Heart left ventricle (tissue), 16 donors: Measurements from ENCODE around the gene PRIMA1. TPM values are rescaled to one million over a fixed set of nuclear protein-coding genes. Genes with fewer than 3 reads are reported as not detected.

Source experiments
- ATAC-seq, 4 donors: fragments of 200-7000 bp; cut with Tn5 transposase; one replicate each; pipeline ENCODE4 v1.9.1; 2020 to 2022; ENCODE audit warnings: moderate library complexity in 4 of 4, mild to moderate bottlenecking in 3 of 4, moderate number of reproducible peaks in 1 of 4
- DNase-seq, 5 donors: peaks; one replicate each; pipeline ENCODE4 v3.0.0-alpha.2; 2020
- H3K27ac ChIP-seq, 12 donors: fragments of 200-600 bp; sonication (generic) in 4 of 12; one replicate each; pipeline versions ENCODE4 v1.5.0 to v1.8.0; 2016 to 2022; ENCODE audit warnings: mild to moderate bottlenecking in 2 of 12
- H3K27me3 ChIP-seq, 9 donors: fragments of 200-600 bp; sonication (generic) in 2 of 9; one replicate each; pipeline versions ENCODE4 v1.5.1 to v1.8.0; 2016 to 2022; ENCODE audit warnings: mild to moderate bottlenecking in 3 of 9
- H3K36me3 ChIP-seq, 9 donors: fragments of 200-600 bp; sonication (generic) in 2 of 9; one replicate each; pipeline versions ENCODE4 v1.5.0 to v1.8.0; 2018 to 2022; ENCODE audit warnings: mild to moderate bottlenecking in 2 of 9
- H3K4me1 ChIP-seq, 12 donors: fragments of 200-600 bp; sonication (generic) in 4 of 12; one replicate each; pipeline versions ENCODE4 v1.5.0 to v1.8.0; 2016 to 2022; ENCODE audit warnings: mild to moderate bottlenecking in 3 of 12
- H3K4me3 ChIP-seq, 12 donors: fragments of 200-600 bp; sonication (generic) in 4 of 12; one replicate each; pipeline versions ENCODE4 v1.5.0 to v1.8.0; 2017 to 2022; ENCODE audit warnings: mild to moderate bottlenecking in 9 of 12, moderate library complexity in 4 of 12
- H3K9me3 ChIP-seq, 12 donors: fragments of 200-600 bp; sonication (generic) in 4 of 12; one replicate each; pipeline versions ENCODE4 v1.5.0 to v1.8.0; 2016 to 2022; ENCODE audit warnings: mild to moderate bottlenecking in 1 of 12
- CTCF ChIP-seq, 12 donors: fragments of 200-600 bp; sonication (generic) in 4 of 12; IDR thresholded peaks; one replicate each; pipeline versions ENCODE4 v1.5.0 to v1.8.0; 2018 to 2022; ENCODE audit warnings: antibody characterized with exemption in 12 of 12, mild to moderate bottlenecking in 5 of 12
- POLR2A ChIP-seq, 2 donors: fragments of 450-650 bp; IDR thresholded peaks; one replicate each; pipeline ENCODE4 v1.6.1; 2017; ENCODE audit warnings: antibody characterized with exemption in 2 of 2, mild to moderate bottlenecking in 2 of 2, moderate library complexity in 2 of 2
- WGBS, 4 donors: extraction: QIAGEN DNeasy Blood & Tissue Kit in 2 of 4; methylation state at CpG; one replicate each; pipeline versions ENCODE4 v1.1.5 to v1.1.7; 2013 to 2018; 5-methylcytosine and 5-hydroxymethylcytosine counted together
- intact Hi-C, 10 donors: fragments of 100-400 bp; cut with DNase I; formaldehyde crosslinking; loops; one replicate each; pipeline versions ENCODE4 v1.11.1 to v1.14.2; 2022
- polyA plus RNA-seq, 2 donors: library from polyadenylated mRNA; stranded (reverse); fragments of 200-250 nt; gene quantifications; one replicate each; pipeline ENCODE4 v1.2.3, GENCODE V29; 2013
- total RNA-seq, 9 donors: library from RNA; depleted of rRNA in 2 of 9; stranded (reverse); fragments of >200 nt in 2 of 9; fragmentation: NEBNext Ultra II Directional in 3 of 9; extraction: Animal tissue kit (Norgen Biotek cat#: 25700) in 3 of 9; gene quantifications; one replicate each; pipeline versions ENCODE4 v1.1.0 to v1.2.4, GENCODE V29; 2016 to 2023
- donor health status: ischemic (EF 13 %, LVEDD 7.1; RV severe dilation, severe dysfunction).
- donor health status: healthy with polysubstance abuse.
- donor health status: DM: no; HTN: yes; CAD: no.
- donor health status: DM: no; HTN: no; CAD: no.
- donor health status: ischemic (EF 25% LVEDD 6.9; RV normal size, moderate dysfunction).
- donor health status: ischemic (EF 25% LVEDD 5.7; RV mildly dilated, moderate dysfunction).
- donor health status: healthy.
- donor health status: DM: yes; HTN: yes; CAD: no.
- donor health status: ischemic (EF 35%, LVEDD 5.7; RV mildly dilated, moderate dysfunction).
- donor health status: nonischemic (EF 11% LVEDD 7.7; RV severe dilation, severe dysfunction).
- donor health status: DM: yes; HTN: yes; CAD: no.
- donor health status: PGD.
- donor health status: ischemic (EF 29% LVEDD 5.4; RV normal size, mild dysfunction).
- donor health status: nonischemic (EF 23%, LVEDD 6.1; RV moderate dilation, normal function).

The PRIMA1 gene
- total and polyA plus RNA-seq, 11 donors: 1.4 to 27.5 (median 5.0) TPM

- no peak for TF ChIP-seq CTCF (IDR thresholded peaks at IDR 0.05)
- no peak for TF ChIP-seq POLR2A (IDR thresholded peaks at IDR 0.05)
- no peak for ATAC-seq
- no peaks in the 10 kb centered on the region for H3K9me3 ChIP-seq
- H3K27me3 ChIP-seq: peaks cover 0 to 19% (median 0%) of the 10 kb centered on the region in 9 donors
- intact Hi-C loops: no loop called here
- peaks cover 0 to 3% (median 0%) of the 10 kb centered on the region in 12 donors for H3K4me1 ChIP-seq
- no peak overlapping the region for H3K4me3 ChIP-seq
- DNase-seq: no peak
- H3K36me3 ChIP-seq: no peaks in the 10 kb centered on the region
- H3K27ac ChIP-seq: no peak overlapping the region
- 80 to 81% (median 81%) methylated on average over 16 of the region's 16 CpGs for whole genome bisulfite sequencing, 4 donors
These were observed 97.1 kb downstream of the PRIMA1 start for GRCh38 chr14:93691042-93691780.

DNA sequence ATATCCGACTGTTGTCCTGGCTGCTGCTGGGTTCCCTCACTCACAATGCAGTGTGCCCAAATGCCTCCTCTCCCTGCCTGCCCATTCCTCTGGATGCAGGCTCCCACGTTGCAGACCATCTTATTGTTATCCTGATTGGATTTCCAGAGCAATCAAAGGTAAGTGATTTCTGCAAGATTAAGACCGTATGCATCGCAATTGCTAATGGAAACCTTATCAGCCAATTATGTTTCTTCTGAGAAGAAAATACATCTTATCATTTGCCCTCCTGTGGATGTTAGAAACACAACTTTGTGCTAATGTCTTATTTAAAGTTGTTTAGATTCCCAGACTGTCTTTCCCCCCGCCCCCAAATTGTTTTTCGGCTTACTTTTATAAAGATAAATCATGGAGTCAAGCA lies 98.1 kb downstream of the PRIMA1 start:
- H3K9me3 ChIP-seq: no peaks in the 10 kb centered on the region
- DNase-seq (no peak), ATAC-seq (no peak)
- TF ChIP-seq POLR2A (IDR thresholded peaks at IDR 0.05) (no peak), CTCF (IDR thresholded peaks at IDR 0.05) (no peak)
- intact Hi-C loops: no loop called here
- no peaks in the 10 kb centered on the region for H3K36me3 ChIP-seq
- H3K4me3 ChIP-seq: no peak overlapping the region
- H3K4me1 ChIP-seq: peaks cover 0 to 3% (median 0%) of the 10 kb centered on the region in 12 donors
- WGBS, 4 donors: 63 to 79% (median 70%) methylated on average over 6 of the region's 6 CpGs
- peaks cover 0 to 19% (median 0%) of the 10 kb centered on the region in 9 donors for H3K27me3 ChIP-seq
- H3K27ac ChIP-seq: no peak overlapping the region

GRCh38 chr14:93688820-93689219 lies 99.5 kb downstream of the PRIMA1 start:
- WGBS, 4 donors: 46 to 65% (median 55%) methylated on average over 4 of the region's 4 CpGs
- Histone ChIP-seq H3K4me1 (peaks cover 0 to 3% (median 0%) of the 10 kb centered on the region in 12 donors), H3K27ac (no peak overlapping the region), H3K27me3 (peaks cover 0 to 19% (median 0%) of the 10 kb centered on the region in 9 donors), H3K9me3 (no peaks in the 10 kb centered on the region), H3K4me3 (no peak overlapping the region), H3K36me3 (no peaks in the 10 kb centered on the region)
- DNase-seq (no peak), ATAC-seq (no peak)
- TF ChIP-seq CTCF (IDR thresholded peaks at IDR 0.05) (no peak), POLR2A (IDR thresholded peaks at IDR 0.05) (no peak)
- intact Hi-C loops: no loop called here

GRCh38 chr14:93688239-93688666 lies 100.0 kb downstream of the PRIMA1 start:
- Histone ChIP-seq H3K9me3 (no peaks in the 10 kb centered on the region), H3K4me3 (no peak overlapping the region), H3K27ac (no peak overlapping the region), H3K27me3 (peaks cover 0 to 19% (median 0%) of the 10 kb centered on the region in 9 donors), H3K36me3 (no peaks in the 10 kb centered on the region), H3K4me1 (peaks cover 0 to 3% (median 0%) of the 10 kb centered on the region in 12 donors)
- WGBS, 4 donors: 24 to 43% (median 31%) methylated on average over 5 of the region's 5 CpGs
- TF ChIP-seq POLR2A (IDR thresholded peaks at IDR 0.05) (no peak), CTCF (IDR thresholded peaks at IDR 0.05) (no peak)
- intact Hi-C loops: no loop called here
- DNase-seq (no peak), ATAC-seq (no peak)
